ENCODE data around the gene LRCH4.

The LRCH4 gene

DNA sequence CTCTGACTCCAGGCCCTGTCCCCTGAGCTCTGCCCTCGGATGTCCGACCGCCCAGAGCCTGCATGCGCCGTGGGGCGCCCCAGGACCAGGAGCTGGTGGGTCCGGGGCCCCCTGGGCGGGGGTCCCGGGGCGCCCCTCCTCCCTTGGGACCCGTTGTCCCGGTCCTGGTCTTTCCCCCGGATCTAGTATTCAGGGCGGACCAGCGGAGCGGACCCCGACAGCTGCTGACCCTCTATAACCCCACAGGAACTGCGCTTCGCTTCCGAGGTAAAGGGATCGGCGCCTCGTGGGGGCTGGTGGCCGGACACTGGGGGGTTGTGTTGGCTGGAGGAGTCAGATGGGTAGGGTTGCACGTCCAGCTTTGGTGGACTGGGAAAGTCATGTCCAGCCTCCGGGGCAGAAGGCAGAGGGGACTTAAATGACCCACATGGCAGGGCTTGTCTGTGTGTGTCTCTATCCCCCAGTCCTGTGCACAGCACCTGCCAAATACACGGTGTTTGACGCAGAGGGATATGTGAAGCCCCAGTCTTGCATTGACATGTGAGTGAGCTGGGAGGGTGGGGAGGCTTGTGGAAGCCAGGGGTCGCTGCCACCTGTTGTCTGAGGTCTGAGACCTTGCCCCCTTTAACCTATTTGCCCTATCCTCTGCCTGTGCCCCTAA is 26.9 kb upstream of the LRCH4 start:
- peak overlapping the region; percentile 83 for H3K27ac ChIP-seq
- TF ChIP-seq, protein P1, sequence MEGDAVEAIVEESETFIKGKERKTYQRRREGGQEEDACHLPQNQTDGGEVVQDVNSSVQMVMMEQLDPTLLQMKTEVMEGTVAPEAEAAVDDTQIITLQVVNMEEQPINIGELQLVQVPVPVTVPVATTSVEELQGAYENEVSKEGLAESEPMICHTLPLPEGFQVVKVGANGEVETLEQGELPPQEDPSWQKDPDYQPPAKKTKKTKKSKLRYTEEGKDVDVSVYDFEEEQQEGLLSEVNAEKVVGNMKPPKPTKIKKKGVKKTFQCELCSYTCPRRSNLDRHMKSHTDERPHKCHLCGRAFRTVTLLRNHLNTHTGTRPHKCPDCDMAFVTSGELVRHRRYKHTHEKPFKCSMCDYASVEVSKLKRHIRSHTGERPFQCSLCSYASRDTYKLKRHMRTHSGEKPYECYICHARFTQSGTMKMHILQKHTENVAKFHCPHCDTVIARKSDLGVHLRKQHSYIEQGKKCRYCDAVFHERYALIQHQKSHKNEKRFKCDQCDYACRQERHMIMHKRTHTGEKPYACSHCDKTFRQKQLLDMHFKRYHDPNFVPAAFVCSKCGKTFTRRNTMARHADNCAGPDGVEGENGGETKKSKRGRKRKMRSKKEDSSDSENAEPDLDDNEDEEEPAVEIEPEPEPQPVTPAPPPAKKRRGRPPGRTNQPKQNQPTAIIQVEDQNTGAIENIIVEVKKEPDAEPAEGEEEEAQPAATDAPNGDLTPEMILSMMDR (IDR thresholded peaks at IDR 0.05), result no peak
- no peak for TF ChIP-seq ZFX (IDR thresholded peaks at IDR 0.05; ENCODE audit: borderline replicate concordance)

- peak within 1 kb of the TSS; percentile 83 for H3K27ac ChIP-seq
- no peak for TF ChIP-seq ZFX (IDR thresholded peaks at IDR 0.05; ENCODE audit: borderline replicate concordance)
- TF ChIP-seq, protein P1 (IDR thresholded peaks at IDR 0.05), result no peak
Measured at GRCh38 chr7:100611983-100612729, 26.2 kb upstream of the LRCH4 start, which contains the start of gene MOSPD3. Gene MOSPD3, plus strand, starts transcription at chr7:100612540. Its CDS starts 252 bp downstream, at chr7:100612792.

- H3K27ac ChIP-seq, result 0 out of 2 replicates have a peak overlapping the region, but pooled peaks have one; percentile 7
- TF ChIP-seq ZFX (IDR thresholded peaks at IDR 0.05; ENCODE audit: borderline replicate concordance), result no peak
- TF ChIP-seq, protein P1 (IDR thresholded peaks at IDR 0.05), result no peak
Measured at GRCh38 chr7:100609958-100610357, 24.0 kb upstream of the LRCH4 start.

DNA sequence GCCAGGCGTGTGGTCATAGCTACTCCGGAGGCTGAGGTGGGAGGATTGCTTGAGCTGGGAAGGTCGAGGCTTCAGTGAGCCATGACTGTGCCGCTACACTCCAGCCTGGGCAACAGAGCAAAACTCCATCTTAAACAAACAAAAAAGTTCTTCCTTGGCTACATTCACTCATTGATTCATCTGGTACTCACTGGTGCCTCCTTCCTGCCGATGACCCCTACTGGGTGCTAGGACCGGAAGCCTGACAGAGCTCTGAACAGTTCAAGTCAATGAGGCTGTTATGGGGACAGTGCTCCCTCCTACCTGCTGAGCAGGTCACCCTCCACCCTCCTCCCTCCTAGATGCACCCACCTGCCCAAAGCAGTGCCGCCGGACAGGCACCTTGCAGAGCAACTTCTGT is 21.2 kb upstream of the LRCH4 start:
- TF ChIP-seq, protein P1 (IDR thresholded peaks at IDR 0.05), result no peak
- TF ChIP-seq ZFX (IDR thresholded peaks at IDR 0.05; ENCODE audit: borderline replicate concordance), result no peak
- H3K27ac ChIP-seq, result peak overlapping the region; percentile 1; the same call in 1 of the 2 replicates

DNA sequence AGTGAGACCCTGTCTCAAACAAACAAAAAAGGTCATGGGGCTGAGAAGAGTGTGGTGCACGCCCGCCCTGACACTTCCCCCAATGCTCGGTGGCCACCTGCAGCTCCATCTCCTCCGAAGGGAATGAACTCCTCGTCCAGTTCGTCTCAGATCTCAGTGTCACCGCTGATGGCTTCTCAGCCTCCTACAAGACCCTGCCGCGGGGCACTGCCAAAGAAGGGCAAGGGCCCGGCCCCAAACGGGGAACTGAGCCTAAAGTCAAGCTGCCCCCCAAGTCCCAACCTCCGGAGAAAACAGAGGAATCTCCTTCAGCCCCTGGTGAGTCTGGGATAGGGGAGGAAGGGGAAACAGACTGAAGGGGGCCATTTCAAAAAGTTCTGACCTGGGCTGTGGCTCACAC is 20.4 kb upstream of the LRCH4 start:
- H3K27ac ChIP-seq, result peak overlapping the region; percentile 10; the same call in 1 of the 2 replicates
- TF ChIP-seq ZFX (IDR thresholded peaks at IDR 0.05; ENCODE audit: borderline replicate concordance), result no peak
- TF ChIP-seq, protein P1 (IDR thresholded peaks at IDR 0.05), result no peak

GRCh38 chr7:100604976-100605911 is 19.3 kb upstream of the LRCH4 start:
- TF ChIP-seq, protein P1 (IDR thresholded peaks at IDR 0.05), result peak; percentile 15; the same call in 1 of the 2 replicates
- TF ChIP-seq ZFX (IDR thresholded peaks at IDR 0.05; ENCODE audit: borderline replicate concordance), result no peak
- no peak overlapping the region for H3K27ac ChIP-seq
